ENCODE measurements around the gene NEMF.
"Not testable (repeated sequence)": the region's sequence is repeated elsewhere in the genome, so short reads cannot be mapped to it uniquely, and the experiment has no call there.

GRCh38 chr14:49746476-49746875, 106.1 kb downstream of the NEMF start:
- TF ChIP-seq, protein P1, sequence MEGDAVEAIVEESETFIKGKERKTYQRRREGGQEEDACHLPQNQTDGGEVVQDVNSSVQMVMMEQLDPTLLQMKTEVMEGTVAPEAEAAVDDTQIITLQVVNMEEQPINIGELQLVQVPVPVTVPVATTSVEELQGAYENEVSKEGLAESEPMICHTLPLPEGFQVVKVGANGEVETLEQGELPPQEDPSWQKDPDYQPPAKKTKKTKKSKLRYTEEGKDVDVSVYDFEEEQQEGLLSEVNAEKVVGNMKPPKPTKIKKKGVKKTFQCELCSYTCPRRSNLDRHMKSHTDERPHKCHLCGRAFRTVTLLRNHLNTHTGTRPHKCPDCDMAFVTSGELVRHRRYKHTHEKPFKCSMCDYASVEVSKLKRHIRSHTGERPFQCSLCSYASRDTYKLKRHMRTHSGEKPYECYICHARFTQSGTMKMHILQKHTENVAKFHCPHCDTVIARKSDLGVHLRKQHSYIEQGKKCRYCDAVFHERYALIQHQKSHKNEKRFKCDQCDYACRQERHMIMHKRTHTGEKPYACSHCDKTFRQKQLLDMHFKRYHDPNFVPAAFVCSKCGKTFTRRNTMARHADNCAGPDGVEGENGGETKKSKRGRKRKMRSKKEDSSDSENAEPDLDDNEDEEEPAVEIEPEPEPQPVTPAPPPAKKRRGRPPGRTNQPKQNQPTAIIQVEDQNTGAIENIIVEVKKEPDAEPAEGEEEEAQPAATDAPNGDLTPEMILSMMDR (IDR thresholded peaks at IDR 0.05) = not testable (repeated sequence)
- not testable (repeated sequence) for TF ChIP-seq CREB1 (CRISPR knock-in tag; IDR thresholded peaks at IDR 0.05)
